HFF-Myc (cell line): ENCODE data around the gene STX2.

Experiments used
- DNase-seq: peaks from one replicate; pipeline ENCODE4 v3.0.0-alpha.2; 2011; ENCODE audit warnings: low read depth; ENCODE audit errors: extremely low read depth
- H3K4me3 ChIP-seq: replicated peaks from 2 replicates; pipeline ENCODE4 v1.5.1; 2011; ENCODE audit warnings: low read depth, mild to moderate bottlenecking, control low read depth, low read length
- TF ChIP-seq, protein P1 (sequence below): IDR thresholded peaks from 2 replicates; pipeline ENCODE4 v1.5.1; 2012; ENCODE audit warnings: mild to moderate bottlenecking, low read depth, low read length, control low read depth; ENCODE audit errors: missing control alignments

Gene STX2

DNA sequence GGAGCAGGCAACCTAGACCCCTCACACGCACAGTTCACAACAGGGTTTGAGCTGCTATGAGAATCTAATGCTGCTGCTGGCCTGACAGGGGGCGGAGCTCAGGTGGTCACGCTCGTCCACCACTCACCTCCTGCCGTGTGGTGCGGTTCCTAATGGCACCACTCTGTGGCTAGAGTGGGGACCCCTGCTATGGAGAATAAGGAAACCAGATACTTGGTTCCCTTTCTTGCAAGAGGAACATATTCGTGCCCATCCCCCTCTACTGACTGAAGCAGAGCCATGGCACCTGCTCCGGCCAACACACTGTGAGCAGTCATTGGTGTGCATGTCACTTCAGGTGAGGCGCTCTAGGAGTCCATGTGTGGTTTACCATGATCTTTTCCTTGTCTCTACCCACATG is 92.5 kb downstream of the STX2 start:
- TF ChIP-seq, protein P1, sequence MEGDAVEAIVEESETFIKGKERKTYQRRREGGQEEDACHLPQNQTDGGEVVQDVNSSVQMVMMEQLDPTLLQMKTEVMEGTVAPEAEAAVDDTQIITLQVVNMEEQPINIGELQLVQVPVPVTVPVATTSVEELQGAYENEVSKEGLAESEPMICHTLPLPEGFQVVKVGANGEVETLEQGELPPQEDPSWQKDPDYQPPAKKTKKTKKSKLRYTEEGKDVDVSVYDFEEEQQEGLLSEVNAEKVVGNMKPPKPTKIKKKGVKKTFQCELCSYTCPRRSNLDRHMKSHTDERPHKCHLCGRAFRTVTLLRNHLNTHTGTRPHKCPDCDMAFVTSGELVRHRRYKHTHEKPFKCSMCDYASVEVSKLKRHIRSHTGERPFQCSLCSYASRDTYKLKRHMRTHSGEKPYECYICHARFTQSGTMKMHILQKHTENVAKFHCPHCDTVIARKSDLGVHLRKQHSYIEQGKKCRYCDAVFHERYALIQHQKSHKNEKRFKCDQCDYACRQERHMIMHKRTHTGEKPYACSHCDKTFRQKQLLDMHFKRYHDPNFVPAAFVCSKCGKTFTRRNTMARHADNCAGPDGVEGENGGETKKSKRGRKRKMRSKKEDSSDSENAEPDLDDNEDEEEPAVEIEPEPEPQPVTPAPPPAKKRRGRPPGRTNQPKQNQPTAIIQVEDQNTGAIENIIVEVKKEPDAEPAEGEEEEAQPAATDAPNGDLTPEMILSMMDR = no peak
- no peak overlapping the region for H3K4me3 ChIP-seq
- no peak for DNase-seq

DNA sequence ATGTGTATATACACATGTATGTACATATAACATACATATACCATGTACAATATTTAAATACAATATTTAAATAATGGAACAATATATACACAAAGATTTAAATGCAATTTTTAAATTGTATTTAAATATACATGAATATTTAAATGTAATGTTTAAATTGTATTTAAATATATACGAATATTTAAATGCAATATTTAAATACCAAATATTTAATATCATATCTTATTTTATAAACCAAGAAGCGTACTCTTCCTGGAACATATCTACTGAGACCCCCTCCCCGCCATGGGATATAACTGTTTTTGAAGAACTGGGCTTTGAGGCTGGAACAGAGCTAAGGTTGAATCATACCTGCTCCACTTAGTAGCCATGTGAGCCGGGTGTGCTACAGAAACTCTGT is 93.1 kb downstream of the STX2 start:
- H3K4me3 ChIP-seq = no peak overlapping the region
- TF ChIP-seq, protein P1 = no peak
- DNase-seq = no peak

DNA sequence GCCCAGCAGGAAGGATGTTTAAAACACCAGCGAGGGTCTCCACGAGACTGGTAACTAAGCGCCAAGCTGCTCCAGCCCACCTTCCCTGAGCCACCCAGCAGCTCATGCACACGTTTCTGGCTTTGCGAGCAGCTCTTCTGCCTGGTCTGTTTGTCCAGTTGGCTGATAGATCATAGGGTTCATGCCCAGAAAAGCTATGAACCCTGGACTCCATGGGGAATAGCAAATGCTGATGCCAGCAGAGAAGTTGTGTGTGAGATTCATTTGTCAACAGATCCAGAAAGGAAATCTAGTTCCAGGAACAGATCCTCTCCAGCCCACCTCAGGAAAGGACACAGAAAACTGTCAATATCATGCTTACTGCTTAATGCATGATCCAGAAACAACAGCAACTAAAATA is 94.8 kb downstream of the STX2 start:
- H3K4me3 ChIP-seq = no peak overlapping the region
- DNase-seq = no peak
- TF ChIP-seq, protein P1 = no peak

DNA sequence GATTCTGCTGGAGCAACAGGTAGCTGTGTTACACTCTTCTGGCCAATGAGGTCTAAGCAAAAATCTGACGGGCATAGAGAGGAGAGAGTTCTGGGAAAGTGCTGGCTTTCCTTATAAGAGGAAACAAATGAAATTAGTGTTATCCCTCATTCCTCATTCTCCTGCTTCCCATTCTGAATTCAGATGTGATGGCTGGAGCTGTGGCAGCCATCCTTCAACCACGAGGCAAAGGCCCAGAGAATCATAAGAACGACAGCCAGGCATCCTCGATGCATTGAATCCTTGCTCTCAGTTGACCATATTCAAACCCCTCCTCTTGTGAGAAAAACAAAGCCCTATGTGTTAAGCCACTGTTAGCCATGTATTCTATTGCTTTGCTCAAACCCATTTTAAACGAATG is 95.4 kb downstream of the STX2 start:
- no peak overlapping the region for H3K4me3 ChIP-seq
- no peak for DNase-seq
- TF ChIP-seq, protein P1 = no peak

DNA sequence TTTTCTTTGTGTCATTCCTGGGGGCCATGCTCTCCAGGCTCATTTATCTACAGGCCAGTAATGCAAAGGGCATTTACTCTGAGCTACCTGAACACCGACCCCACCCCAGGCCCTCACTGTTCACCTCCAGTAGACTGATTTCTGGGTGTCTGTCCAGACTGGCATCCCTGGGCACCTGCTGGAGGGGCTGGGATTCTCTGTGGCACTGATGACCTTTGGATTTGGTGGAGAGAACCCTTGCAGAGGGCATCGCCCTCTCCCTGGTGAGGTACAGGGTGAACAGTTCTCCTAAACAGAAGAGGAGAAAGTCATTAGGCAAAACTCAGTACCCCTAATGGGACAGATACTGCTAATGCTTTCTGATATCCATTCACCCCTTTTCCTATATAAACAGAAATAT is 95.9 kb downstream of the STX2 start:
- TF ChIP-seq, protein P1 = no peak
- DNase-seq = no peak
- H3K4me3 ChIP-seq = no peak overlapping the region

DNA sequence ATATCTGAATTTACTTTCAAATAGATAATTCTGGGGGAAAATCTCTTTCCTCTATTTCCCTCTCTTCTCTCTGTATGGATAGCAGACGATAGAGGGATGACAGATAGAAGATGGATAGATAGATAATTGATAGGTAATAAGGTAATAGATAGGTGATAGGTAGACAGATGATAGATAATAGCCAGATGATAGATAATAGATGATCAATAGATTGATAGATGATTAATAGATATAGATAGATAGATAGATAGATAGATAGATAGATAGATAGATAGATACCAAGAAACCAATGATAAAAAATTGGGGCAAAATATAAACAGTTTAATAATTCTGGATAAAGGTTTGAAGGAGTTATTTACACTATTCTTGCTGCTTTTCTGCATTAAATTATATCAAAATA is 96.3 kb downstream of the STX2 start:
- no peak for DNase-seq
- TF ChIP-seq, protein P1 = no peak
- no peak overlapping the region for H3K4me3 ChIP-seq

DNA sequence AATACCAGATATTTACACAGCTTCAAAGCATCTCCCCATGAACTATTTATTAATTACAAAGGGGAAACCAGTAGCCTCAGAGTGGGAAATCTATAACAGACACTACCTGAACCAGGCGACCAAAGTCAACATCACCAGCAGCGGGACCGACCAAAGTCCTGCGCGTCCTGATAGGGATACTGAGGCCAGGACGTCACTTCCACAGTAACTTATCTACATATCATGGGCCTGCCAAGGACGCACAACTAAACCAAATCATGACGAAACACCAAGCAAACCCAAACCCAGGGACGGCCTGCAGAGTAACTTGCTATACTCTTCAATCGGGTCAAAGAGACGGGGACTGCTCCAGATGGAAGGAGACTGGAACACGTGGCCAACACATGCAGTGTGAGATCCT is 96.9 kb downstream of the STX2 start:
- TF ChIP-seq, protein P1 = no peak
- no peak for DNase-seq
- H3K4me3 ChIP-seq = no peak overlapping the region
